H1 (cell line): ENCODE measurements around the gene FOXQ1. TPM values are rescaled to one million over a fixed set of nuclear protein-coding genes. Genes with fewer than 3 reads are reported as not detected.

Experiments used
- CTCF ChIA-PET: fragments of 300-600 bp; sonication (Branson Sonifier 250); formaldehyde crosslinking; loops from one replicate; lab custom pipeline; 2021; ENCODE audit not compliant: partially characterized antibody; lab: Charles Lee
- POLR2A ChIA-PET: fragments of 300-600 bp; sonication (Branson Sonifier 250); formaldehyde crosslinking; loops from one replicate; lab custom pipeline; 2021; ENCODE audit warnings: inconsistent platforms; ENCODE audit not compliant: partially characterized antibody; lab: Charles Lee
- DNase-seq, 2 experiments: peaks; one replicate each; pipeline versions ENCODE4 v3.0.0 to v3.0.0-alpha.2; 2010 to 2022; ENCODE audit warnings: low spot score in 2 of 2, low read depth in 1 of 2, mixed read lengths in 1 of 2
- FAIRE-seq: peaks from 2 replicates; lab custom pipeline; 2011; peaks lifted over from hg19 to GRCh38; lab: Jason Lieb, UNC
- H2AFZ ChIP-seq: 2 replicates; pipeline ENCODE4 v1.8.1; 2012; ENCODE audit warnings: low read length, inconsistent platforms
- H2AK5ac ChIP-seq: 2 replicates; pipeline ENCODE4 v1.6.1; 2013; ENCODE audit warnings: low read depth, low read length
- H2BK120ac ChIP-seq: replicated peaks from 2 replicates; pipeline ENCODE3; 2013; ENCODE audit warnings: low read depth, low read length, inconsistent platforms
- H2BK12ac ChIP-seq: 2 replicates; pipeline ENCODE4 v1.6.1; 2013; ENCODE audit warnings: low read depth, low read length
- H2BK15ac ChIP-seq: 2 replicates; pipeline ENCODE4 v1.6.1; 2013; ENCODE audit warnings: low read length
- H2BK20ac ChIP-seq: 2 replicates; pipeline ENCODE4 v1.6.1; 2013; ENCODE audit warnings: low read length
- H2BK5ac ChIP-seq: 2 replicates; pipeline ENCODE4 v1.6.1; 2013; ENCODE audit warnings: low read depth, low read length
- H3K14ac ChIP-seq: 2 replicates; pipeline ENCODE4 v1.6.1; 2013; ENCODE audit warnings: inconsistent platforms; ENCODE audit not compliant: insufficient read length
- H3K18ac ChIP-seq: 2 replicates; pipeline ENCODE4 v1.6.1; 2013; ENCODE audit warnings: low read length; ENCODE audit errors: extremely low read depth
- H3K23ac ChIP-seq: 2 replicates; pipeline ENCODE4 v1.6.1; 2013; ENCODE audit warnings: inconsistent platforms; ENCODE audit not compliant: insufficient read length
- H3K23me2 ChIP-seq: 2 replicates; pipeline ENCODE4 v1.6.1; 2013; ENCODE audit warnings: low read depth, low read length
- H3K27ac ChIP-seq: 2 replicates; pipeline ENCODE4 v1.6.1; 2011; ENCODE audit warnings: low read depth, low read length, inconsistent platforms
- H3K27me3 ChIP-seq, 4 experiments: replicated peaks in 1 of 4; 1 replicate in 1 of 4; 2 replicates in 3 of 4; pipeline versions ENCODE4 v1.6.1 to v1.8.1; 2011 to 2013; ENCODE audit warnings: low read length in 3 of 4, mild to moderate bottlenecking in 3 of 4, inconsistent platforms in 2 of 4, mixed read lengths in 2 of 4, moderate library complexity in 1 of 4; ENCODE audit not compliant: control insufficient read depth in 3 of 4, insufficient read depth in 3 of 4; ENCODE audit errors: extremely low read depth in 1 of 4
- H3K36me3 ChIP-seq, 4 experiments: 2 replicates each; pipeline versions ENCODE4 v1.6.1 to v1.8.1; 2011 to 2013; ENCODE audit warnings: mild to moderate bottlenecking in 4 of 4, low read length in 3 of 4, moderate library complexity in 2 of 4, control low read depth in 1 of 4, inconsistent platforms in 1 of 4; ENCODE audit not compliant: insufficient read depth in 4 of 4, control insufficient read depth in 2 of 4
- H3K4ac ChIP-seq: replicated peaks from 2 replicates; pipeline ENCODE3; 2013; ENCODE audit warnings: low read length, low read depth, mixed read lengths, inconsistent platforms; ENCODE audit not compliant: insufficient read length
- H3K4me1 ChIP-seq, 4 experiments: replicated peaks in 1 of 4; 1 replicate in 1 of 4; 2 replicates in 3 of 4; pipeline versions ENCODE4 v1.6.1 to v1.8.1; 2011 to 2013; ENCODE audit warnings: low read length in 3 of 4, inconsistent platforms in 2 of 4, mixed read lengths in 1 of 4; ENCODE audit not compliant: insufficient read depth in 4 of 4, control insufficient read depth in 3 of 4
- H3K4me2 ChIP-seq, 2 experiments: 2 replicates each; pipeline versions ENCODE4 v1.6.1 to v1.8.1; 2011 to 2013; ENCODE audit warnings: low read depth in 2 of 2, low read length in 2 of 2, control low read depth in 1 of 2, inconsistent platforms in 1 of 2, mild to moderate bottlenecking in 1 of 2; ENCODE audit not compliant: insufficient read depth in 1 of 2
- H3K4me3 ChIP-seq, 4 experiments: fragments of 200-600, 300-600 bp in 1 of 4; sonication (generic), shearing (Covaris generic), sonication (Bioruptor Twin) in 1 of 4; 2 replicates each; pipeline versions ENCODE4 v1.5.1 to v1.8.1; 2011 to 2016; ENCODE audit warnings: low read length in 4 of 4, low read depth in 3 of 4, control low read depth in 2 of 4, inconsistent platforms in 2 of 4, mild to moderate bottlenecking in 2 of 4, mixed read lengths in 1 of 4, moderate library complexity in 1 of 4; ENCODE audit not compliant: insufficient read depth in 2 of 4; ENCODE audit errors: extremely low read depth in 1 of 4
- H3K56ac ChIP-seq: replicated peaks from 2 replicates; pipeline ENCODE3; 2013; ENCODE audit warnings: low read depth, mild to moderate bottlenecking, mixed read lengths, low read length, inconsistent platforms; ENCODE audit not compliant: insufficient read length
- H3K79me1 ChIP-seq: 2 replicates; pipeline ENCODE4 v1.6.1; 2013; ENCODE audit warnings: low read depth, low read length, control low read depth
- H3K79me2 ChIP-seq, 2 experiments: 2 replicates each; pipeline versions ENCODE4 v1.6.1 to v1.8.1; 2012 to 2013; ENCODE audit warnings: low read length in 2 of 2, mild to moderate bottlenecking in 2 of 2, inconsistent platforms in 1 of 2; ENCODE audit not compliant: insufficient read depth in 2 of 2, control insufficient read depth in 1 of 2
- H3K9ac ChIP-seq, 4 experiments: replicated peaks in 1 of 4; 1 replicate in 1 of 4; 2 replicates in 3 of 4; pipeline versions ENCODE4 v1.6.1 to v1.8.1; 2011 to 2013; ENCODE audit warnings: low read depth in 3 of 4, low read length in 3 of 4, control low read depth in 2 of 4, mild to moderate bottlenecking in 2 of 4, moderate library complexity in 2 of 4, inconsistent platforms in 1 of 4; ENCODE audit errors: extremely low read depth in 1 of 4
- H3K9me3 ChIP-seq, 2 experiments: 2 replicates each; pipeline versions ENCODE4 v1.6.1 to v1.8.1; 2012 to 2013; ENCODE audit warnings: mild to moderate bottlenecking in 2 of 2, moderate library complexity in 2 of 2, control low read depth in 1 of 2, inconsistent platforms in 1 of 2, low read depth in 1 of 2, low read length in 1 of 2, mixed read lengths in 1 of 2; ENCODE audit not compliant: insufficient read depth in 2 of 2
- H4K20me1 ChIP-seq, 2 experiments: replicated peaks in 1 of 2; 2 replicates each; pipeline versions ENCODE3 to v1.8.1; 2011 to 2013; ENCODE audit warnings: inconsistent platforms in 2 of 2, low read length in 2 of 2, mild to moderate bottlenecking in 1 of 2; ENCODE audit not compliant: insufficient read depth in 2 of 2, control insufficient read depth in 1 of 2
- H4K5ac ChIP-seq: 2 replicates; pipeline ENCODE4 v1.6.1; 2013; ENCODE audit warnings: low read length, low read depth, mixed read lengths, inconsistent platforms; ENCODE audit not compliant: insufficient read length
- H4K8ac ChIP-seq: 2 replicates; pipeline ENCODE4 v1.8.0; 2013; ENCODE audit warnings: mild to moderate bottlenecking, moderate library complexity, low read length, inconsistent platforms; ENCODE audit not compliant: insufficient read depth; ENCODE audit errors: extremely low read depth
- H4K91ac ChIP-seq: replicated peaks from 2 replicates; pipeline ENCODE3; 2013; ENCODE audit warnings: low read length, mixed read lengths, inconsistent platforms; ENCODE audit not compliant: insufficient read length
- JUN ChIP-seq: IDR thresholded peaks from 2 replicates; pipeline ENCODE4 v1.6.1; 2011; ENCODE audit warnings: low read depth, mild to moderate bottlenecking, improper control_type of control experiment, low read length
- KDM1A ChIP-seq: fragments of 200-600, 300-600 bp; sonication (generic); IDR thresholded peaks from 2 replicates; pipeline ENCODE4 v1.7.1; 2016; ENCODE audit warnings: mild to moderate bottlenecking, low read length, borderline replicate concordance
- KDM5A ChIP-seq: fragments of 200-600 bp; IDR thresholded peaks from 2 replicates; pipeline ENCODE4 v1.7.1; 2012; ENCODE audit warnings: mild to moderate bottlenecking, low read length, inconsistent platforms, mixed read lengths
- RXRA ChIP-seq: IDR thresholded peaks from 2 replicates; pipeline ENCODE4 v1.6.1; 2011; ENCODE audit warnings: low read depth, mild to moderate bottlenecking, low read length, moderate library complexity; ENCODE audit not compliant: insufficient read depth
- TAF1 ChIP-seq: IDR thresholded peaks from 2 replicates; pipeline ENCODE4 v1.6.1; 2011; ENCODE audit warnings: mild to moderate bottlenecking, low read depth, low read length
- ZNF274 ChIP-seq: IDR thresholded peaks from 2 replicates; pipeline ENCODE4 v1.7.0; 2012; ENCODE audit warnings: low read length, borderline replicate concordance; ENCODE audit errors: extremely low read depth
- WGBS, 2 experiments: shearing (Covaris generic) in 1 of 2; methylation state at CpG; one replicate each; pipeline versions ENCODE4 v1.1.6 to v1.1.7; 2013 to 2015; ENCODE audit warnings: low lambda C conversion rate in 2 of 2, mixed read lengths in 2 of 2, inconsistent platforms in 1 of 2, low coverage in 1 of 2, missing lambda C conversion rate in 1 of 2; ENCODE audit not compliant: insufficient replicate concordance in 2 of 2, insufficient coverage in 1 of 2, insufficient read length in 1 of 2; ENCODE audit errors: extremely low coverage in 1 of 2, missing lambda C conversion rate in 1 of 2; 5-methylcytosine and 5-hydroxymethylcytosine counted together
- polyA plus RNA-seq, 7 experiments: library from polyadenylated mRNA; depleted of rRNA in 3 of 7; stranded (reverse) in 5 of 7; unstranded in 2 of 7; fragments of >200 nt in 5 of 7; fragments of 200-250 nt in 2 of 7; gene quantifications; 1 replicate in 5 of 7; 2 replicates in 1 of 7; 4 replicates in 1 of 7; pipeline versions ENCODE4 v1.2.1 to v1.2.3, GENCODE V29; 2011 to 2013; ENCODE audit warnings: missing spikeins in 2 of 7, mixed read lengths in 2 of 7
- total RNA-seq: library from RNA; stranded (reverse); fragmentation: NEBNext Ultra II Directional; extraction: Animal tissue kit (Norgen Biotek cat#: 25700); gene quantifications from 2 replicates; pipeline ENCODE4 v1.2.1, GENCODE V29; 2021

The FOXQ1 gene
- total and polyA plus RNA-seq, 2 of the 8 experiments (the other 6 are each of a cell fraction or from before 2014, with no cell fraction given), result 0.03 TPM; not detected in 1

DNA sequence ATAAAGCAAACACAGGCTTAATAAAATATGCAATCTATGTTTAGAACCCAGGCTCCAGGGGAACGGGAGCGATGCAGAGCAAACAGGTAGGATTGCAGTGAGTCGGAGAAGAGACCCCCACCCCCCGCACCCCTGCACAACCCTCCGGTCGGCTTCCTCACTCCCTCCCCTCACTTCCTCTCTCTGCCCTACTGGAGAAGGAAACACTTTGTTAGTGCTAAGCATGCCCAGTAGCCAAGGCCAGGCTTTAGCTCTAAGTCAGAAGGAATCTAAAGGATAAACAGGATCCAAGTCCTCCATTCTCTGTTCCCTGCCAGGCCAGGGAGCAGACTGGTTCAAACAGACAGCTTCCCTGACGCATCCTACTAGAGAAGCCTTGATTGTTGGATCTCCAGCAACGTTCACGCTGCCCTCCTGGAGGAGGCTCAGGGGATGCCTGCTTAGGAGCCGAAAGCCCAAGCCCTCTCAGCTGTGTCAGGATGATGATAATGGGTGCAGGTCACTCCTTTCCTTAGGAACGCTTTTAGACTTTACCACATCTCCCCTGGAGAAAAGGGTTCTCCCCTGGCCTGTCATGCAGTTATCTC is 14.7 kb downstream of the FOXQ1 start:
- no peak for FAIRE-seq
- Histone ChIP-seq H3K4ac (no peak overlapping the region), H3K4me2 (no peak overlapping the region), H3K27me3 (no peaks in the 10 kb centered on the region; a peak in 1 of 7 replicates), H3K9me3 (peaks cover 5 to 10% of the 10 kb centered on the region in 2 experiments; a peak in 1 of 4 replicates), H3K23me2 (no peaks in the 10 kb centered on the region), H2BK20ac (no peak overlapping the region), H3K9ac (no peak overlapping the region), H2BK120ac (no peak overlapping the region), H3K79me1 (no peaks in the 10 kb centered on the region), H3K56ac (no peak overlapping the region), H3K14ac (no peak overlapping the region), H4K91ac (no peak overlapping the region), H3K18ac (no peak overlapping the region), H3K27ac (no peak overlapping the region), H2AK5ac (no peak overlapping the region), H2BK15ac (no peak overlapping the region), H2BK12ac (no peak overlapping the region), H3K79me2 (no peaks in the 10 kb centered on the region), H4K8ac (no peak overlapping the region), H4K20me1 (no peaks in the 10 kb centered on the region), H4K5ac (no peak overlapping the region), H3K4me1 (0 out of 7 replicates have a peak, but pooled peaks cover 0 to 2% (median 0%) of the 10 kb centered on the region in 4 experiments), H3K4me3 (no peak overlapping the region), H3K23ac (no peak overlapping the region), H2BK5ac (no peak overlapping the region), H2AFZ (no peak overlapping the region), H3K36me3 (no peaks in the 10 kb centered on the region)
- ChIA-PET CTCF (interaction anchor here (1.0 to 2.4 kb wide), 2 partner anchors 14 to 56 kb away, joined by 3 to 6 read pairs; partner anchors contain the start of gene FOXQ1), POLR2A (no interaction called here)
- TF ChIP-seq TAF1 (no peak), ZNF274 (no peak), RXRA (no peak), KDM5A (no peak), JUN (no peak), KDM1A (no peak)
- 80% methylated on average over 10 of the region's 11 CpGs; no CpG with 5 or more reads in 1 of the 2 experiments for WGBS, 2 experiments
- no peak for DNase-seq
